Measurements from ENCODE around the gene WFS1.

The WFS1 gene

DNA sequence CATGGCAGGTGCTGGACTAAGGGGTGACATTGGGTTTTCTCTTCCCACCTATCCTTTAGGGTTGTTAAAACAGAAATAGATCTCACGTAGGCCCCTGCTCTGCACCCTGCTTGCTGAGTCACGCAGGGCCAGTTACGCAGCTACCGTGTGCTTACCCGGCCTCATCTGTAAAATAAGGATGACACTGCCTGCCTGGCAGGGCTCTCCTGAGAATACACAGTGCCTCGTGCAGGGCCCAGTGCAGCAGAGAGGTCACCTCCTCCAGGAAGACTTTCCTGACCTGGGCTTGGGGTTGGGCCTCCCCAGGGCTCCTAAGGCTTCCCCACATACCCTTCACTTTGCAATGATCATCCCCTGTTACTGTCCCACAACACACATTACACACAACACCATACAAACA is 35.7 kb upstream of the WFS1 start:
- no peak for DNase-seq (ENCODE audit: insufficient read length, low spot score)

DNA sequence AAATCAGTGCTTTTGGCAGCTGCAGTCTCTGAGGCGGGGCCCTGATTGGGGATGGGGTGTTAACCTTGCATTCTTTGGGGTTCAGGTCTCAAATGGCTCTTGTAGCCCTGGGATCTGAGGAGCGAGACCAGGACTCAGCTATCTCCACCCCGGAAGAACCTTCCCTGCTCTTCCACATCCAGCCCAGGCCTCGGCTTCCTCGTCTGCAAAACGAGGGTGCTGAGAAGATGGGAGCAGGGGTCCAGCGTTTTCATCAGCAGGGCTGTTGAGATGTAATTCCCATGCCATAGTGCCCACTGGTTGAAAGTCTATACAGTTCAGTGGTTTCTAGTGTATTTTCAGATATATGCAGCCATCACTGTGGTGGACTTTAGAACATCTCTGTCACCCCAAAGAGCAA is 34.6 kb upstream of the WFS1 start:
- FAIRE-seq (no peak), DNase-seq (ENCODE audit: insufficient read length, low spot score) (no peak)

More for the DNA sequence above, 35.7 kb upstream of the WFS1 start:
- no peak for FAIRE-seq

DNA sequence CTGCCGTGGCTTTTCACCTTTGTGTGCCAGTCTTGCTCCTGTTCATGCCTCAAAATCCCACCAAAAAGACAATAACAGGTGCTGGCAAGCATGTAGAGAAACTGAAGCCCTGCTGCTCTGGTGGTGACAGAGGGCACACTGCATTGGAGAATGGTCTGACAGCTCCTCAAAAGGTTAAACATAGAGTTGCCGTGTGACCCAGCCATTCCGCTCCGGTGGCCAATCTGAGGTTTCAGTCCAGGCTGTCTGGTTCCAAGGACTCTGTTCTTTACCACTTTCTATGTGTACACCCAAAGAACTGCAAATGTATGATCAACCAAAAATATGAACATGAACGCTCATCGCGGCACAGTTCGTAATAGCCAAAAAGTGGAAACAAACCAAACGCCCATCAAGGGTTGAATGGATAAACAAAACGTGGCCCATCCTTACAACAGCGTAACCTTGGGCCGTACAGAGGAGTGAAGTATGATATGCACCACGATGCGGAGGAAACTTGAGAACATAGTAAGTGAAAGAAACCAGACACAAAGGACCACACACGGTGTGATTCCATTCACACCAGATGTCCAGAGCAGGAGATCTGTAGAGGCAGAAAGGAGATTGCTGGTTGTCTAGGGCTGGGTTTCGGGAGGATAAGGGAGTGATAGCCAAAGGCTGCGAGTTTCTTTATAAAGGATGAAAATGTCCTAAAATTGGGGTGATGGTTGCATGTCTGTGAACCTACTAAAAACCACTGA is 33.6 kb upstream of the WFS1 start:
- DNase-seq (ENCODE audit: insufficient read length, low spot score) = no peak
- no peak for FAIRE-seq

DNA sequence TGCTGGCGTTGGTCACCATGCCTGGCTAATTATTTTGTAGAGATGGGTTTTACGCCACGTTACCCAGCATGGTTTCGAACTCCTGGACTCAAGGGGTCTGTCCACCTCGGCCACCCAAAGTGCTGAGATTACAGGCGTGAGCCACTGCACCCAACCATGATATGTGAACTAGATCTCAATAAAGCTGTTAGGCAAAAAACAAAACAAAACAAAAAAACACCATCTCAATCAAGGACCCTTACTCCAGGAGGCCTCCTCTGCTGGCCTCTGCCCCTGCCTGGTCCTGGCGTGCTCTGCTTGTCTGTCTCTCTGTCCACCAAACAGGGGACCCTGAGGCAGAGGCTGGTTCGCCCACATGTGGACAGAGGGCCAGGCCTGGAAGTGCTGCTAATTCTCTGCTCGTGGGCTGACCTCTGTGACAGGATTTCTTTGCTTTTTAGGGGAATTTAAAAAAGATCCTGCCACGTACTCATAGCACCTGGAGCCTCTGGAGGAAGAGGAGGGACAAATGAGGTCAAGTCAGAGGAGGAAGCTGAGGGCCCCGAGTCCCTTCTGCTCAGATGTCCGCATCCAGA is 32.7 kb upstream of the WFS1 start:
- DNase-seq (ENCODE audit: insufficient read length, low spot score) = no peak

DNA sequence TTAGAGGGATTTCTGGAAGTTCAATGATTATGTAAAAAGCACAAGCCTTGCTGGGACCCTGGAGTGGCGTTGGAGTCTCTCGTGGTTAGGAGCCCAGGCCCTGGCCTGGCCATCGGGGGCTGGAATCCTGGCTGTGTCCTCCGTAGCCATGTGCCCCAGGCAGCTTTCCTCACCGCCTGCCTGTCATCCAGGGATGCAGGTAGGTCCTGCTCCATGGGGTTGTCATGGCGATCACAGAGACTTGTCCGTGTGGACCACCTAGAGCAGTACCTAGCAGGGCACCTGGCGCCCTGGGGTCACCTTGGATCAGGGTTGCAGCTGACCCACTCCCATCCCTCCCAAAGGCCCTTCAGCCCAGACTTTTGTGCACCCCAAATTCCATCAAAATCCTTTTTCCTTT is 30.2 kb upstream of the WFS1 start:
- DNase-seq (ENCODE audit: insufficient read length, low spot score) (no peak), FAIRE-seq (no peak)

More for the DNA sequence above, 32.7 kb upstream of the WFS1 start:
- FAIRE-seq = no peak

DNA sequence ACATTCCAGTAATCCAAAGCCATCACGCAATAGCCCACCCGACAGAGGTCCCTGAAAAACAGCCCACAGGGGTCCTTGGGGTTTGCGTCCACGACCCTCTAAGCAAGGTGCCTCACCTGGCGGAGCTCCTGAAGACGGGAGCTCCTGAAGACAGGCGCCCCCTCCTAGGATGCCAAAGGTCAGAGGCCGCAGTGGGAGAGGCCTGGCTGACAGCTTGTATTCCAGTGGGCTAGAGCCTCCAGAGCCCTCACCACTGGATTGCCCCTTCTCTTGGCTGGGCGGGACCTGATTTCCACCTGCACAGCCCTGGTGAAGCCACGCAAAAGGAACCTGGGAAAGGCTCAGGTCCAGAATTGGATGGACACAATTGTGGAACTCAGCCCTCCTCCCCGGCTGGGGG is 29.7 kb upstream of the WFS1 start:
- DNase-seq (ENCODE audit: insufficient read length, low spot score) (no peak), FAIRE-seq (no peak)

DNA sequence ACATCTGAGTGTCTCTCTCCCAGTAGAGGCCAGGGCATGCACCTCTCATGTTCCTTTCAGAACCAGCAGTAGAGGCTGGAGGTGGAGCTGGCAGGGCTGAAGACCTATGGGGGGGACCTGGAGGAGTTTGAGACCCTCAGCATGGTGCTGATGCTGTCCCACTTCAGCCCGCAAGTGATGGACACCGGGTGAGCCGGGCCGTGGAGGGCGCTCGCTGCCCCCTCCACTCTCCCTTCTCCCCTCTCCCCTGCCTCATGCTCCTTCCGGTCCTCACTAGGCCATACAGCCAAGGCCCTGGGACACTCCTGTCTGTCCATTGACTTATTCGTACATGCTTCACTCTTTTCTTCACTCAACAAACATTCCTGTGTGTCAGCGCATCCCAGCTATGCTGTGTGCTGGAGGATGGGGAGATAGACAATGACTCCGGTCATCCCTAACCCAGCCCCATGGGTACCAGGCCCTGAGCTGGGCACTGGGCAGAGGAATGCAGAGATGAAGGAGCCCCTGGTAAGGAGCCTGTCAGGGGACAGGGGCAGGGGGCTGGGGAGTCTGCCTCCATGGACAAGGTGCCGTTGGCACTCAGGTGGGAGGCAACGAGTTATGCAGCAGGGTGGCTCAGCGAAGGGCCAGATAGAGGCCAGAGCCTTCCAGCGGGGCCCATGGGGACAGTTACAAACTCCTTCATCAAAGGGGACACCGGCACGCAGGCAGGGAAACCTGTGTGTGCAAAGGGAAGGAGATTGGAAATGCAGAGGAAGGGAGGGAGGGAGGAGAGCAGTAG is 28.4 kb upstream of the WFS1 start:
- DNase-seq (ENCODE audit: insufficient read length, low spot score) (no peak), FAIRE-seq (no peak)

DNA sequence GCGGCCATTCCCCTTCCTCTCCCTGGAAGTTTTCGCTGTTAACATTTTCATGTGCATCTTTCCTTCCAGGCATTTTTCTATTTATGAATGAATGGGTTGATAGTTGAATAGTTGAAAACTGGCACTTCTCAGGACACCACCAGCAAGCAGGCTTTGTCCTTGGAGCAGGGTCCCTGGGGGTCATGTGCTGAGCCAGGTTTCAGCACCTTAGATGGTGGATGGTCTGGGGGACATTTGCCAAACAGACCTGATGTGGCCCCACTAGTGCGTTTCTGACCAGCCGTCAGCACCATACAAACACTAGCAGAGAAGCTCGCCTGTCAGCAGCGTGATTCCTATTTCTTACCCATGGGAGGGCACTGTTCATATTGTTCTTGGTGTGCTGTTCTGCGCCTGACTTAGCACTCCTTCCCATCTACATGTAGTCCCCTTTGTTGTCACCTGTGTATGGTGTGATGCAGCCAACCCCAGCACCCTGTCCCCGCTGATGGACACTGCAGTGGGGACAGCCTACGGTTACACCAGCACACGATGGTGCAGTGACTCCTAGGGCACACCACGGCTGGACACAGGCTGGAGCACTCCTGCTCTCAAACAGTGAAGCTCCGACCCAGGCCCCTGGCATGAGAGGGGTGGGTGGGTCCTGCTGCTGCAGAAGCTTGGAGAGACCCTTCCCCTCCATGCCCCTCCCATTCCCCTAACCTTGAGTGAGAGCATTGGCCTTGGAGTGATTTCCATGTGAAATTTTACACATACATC is 27.2 kb upstream of the WFS1 start:
- FAIRE-seq = no peak
- no peak for DNase-seq (ENCODE audit: insufficient read length, low spot score)

DNA sequence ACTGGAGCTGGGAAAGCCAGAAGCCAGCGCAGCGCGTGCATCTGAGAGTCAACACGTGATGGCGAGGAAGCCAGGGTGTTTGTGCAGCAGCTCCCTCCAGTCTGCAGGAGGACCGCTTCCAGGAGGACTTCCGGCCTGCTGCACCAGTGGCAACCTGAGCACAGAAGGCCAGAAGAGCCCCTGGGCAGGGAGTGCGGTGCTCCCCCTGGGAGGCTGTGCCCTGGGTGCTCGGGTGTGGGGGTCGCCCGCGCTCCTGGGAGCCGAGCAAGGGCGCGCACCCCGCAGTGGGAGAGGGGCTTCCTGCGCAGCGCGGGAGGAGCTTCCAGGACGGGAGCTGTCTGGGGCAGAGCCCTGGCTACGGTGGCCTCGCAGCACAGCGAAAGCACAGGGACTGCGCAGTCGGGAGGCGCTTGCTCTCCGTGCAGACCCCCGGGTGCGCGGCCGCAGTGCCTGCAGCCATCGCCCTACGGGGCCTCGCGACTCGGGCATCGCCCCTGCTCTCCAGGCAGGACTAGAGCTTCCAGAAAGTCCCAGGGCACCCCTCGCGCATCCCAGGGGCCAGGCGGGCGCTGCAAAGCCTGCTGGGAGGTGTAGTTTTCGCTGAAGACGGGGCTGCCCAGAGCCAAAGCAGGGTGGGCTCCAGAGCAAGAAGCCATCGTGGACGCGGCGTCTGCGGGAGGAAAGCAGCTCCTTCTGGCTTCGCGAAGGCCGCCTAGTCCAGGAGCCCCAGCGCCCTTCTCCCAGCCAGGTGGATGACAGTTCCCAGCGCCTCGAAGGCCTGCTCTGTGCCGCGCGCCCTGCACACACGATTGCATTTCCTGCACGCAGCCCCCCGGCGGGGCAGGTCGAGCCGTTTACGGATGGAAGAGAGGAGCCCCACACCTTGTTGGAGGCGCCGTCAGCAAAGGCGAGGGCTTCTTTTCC is 24.1 kb upstream of the WFS1 start:
- DNase-seq (ENCODE audit: insufficient read length, low spot score) = no peak
- no peak for FAIRE-seq

DNA sequence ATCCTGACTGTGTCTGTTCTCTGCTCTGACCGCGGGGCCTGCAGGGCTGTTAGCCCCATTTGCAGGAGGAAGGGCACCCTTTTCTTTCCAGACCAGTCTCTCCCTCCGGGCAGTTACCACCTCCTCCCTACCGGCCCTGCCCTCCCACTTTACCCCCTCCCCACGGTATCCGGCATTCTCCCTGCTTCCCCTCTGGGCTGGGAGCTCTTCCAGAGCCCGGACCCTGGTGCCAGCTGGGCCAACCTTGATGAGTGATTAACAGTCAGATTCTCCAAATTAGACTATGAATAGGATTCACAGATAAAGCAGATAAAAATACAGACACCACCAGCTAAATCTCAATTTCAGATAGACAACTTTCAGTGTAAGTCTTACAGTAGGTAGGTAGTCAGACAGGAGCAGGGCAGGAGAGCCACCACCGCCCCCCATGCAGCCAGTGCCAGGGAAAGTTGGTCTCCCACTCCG is 23.4 kb upstream of the WFS1 start:
- no peak for DNase-seq (ENCODE audit: insufficient read length, low spot score)
- FAIRE-seq = no peak

DNA sequence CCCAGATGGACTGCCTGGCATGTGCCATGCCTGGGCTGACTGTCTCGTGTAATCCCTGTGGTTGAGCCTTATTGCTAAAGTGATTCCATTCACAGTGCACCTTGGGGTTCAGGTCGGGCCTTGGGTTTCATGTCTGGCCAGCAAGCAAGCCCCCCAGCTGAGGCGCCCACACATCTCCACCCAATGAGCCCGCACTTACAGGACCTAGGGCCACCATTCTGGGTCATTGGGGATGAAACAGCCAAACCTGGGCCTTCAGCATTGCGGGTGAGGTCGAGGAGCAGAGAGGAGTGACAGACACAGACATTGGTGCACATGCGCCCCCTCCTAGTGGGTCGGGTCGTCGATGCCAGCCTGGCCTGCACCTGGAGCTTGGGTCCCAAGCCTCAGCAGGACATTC is 21.3 kb upstream of the WFS1 start:
- DNase-seq (ENCODE audit: insufficient read length, low spot score) (no peak), FAIRE-seq (no peak)

DNA sequence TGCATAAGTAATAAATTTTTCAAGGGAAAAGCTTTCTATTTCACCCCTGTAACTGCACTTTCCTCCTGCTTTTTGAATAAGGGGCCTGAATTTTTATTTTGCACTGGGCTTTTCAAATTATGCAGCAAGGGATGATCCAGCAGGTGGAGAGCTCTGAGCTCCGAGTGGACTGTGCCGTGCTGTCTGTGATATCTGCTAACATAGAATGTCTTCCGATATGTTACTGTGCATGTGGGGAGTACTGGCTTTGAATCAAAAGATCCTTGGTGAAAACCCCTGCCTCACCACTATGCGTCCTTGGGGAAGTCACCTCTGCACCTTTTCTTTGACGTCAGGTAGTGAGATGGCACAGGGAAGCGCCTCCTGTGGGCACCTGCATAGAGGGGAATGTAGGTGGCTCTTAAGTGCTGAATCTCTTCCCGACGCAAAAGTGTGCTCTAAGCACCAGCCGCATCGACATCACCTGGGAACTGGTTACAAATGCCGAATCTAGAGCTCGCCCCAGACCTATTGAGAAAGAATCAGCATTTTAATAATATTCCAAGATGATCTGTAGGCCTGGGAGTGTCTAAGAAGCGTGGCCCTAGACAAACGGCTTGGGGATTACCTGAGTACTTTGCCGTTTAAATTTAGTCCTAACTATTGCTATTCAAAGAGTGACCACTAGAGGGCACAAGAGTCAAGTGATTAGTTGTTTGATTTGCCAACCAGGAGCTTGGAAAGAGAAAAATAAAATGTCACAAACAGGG is 19.2 kb upstream of the WFS1 start:
- FAIRE-seq = peak; percentile 92

DNA sequence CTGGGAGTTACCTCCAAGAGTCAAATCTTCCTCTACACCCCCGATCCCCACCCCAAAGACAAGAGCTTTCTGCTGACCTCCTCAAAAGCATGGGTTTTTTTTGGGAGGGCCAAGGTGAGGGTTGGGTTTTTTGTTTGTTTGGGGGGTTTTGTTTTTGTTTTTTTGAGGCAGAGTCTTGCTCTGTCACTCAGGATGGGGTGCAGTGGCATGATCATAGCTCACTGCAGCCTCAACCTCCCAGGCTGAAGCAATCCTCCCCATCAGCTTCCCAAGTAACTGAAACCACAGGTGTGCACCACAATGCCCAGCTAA is 18.7 kb upstream of the WFS1 start:
- FAIRE-seq = no peak
- DNase-seq (ENCODE audit: insufficient read length, low spot score) = no peak

More for the DNA sequence above, 19.2 kb upstream of the WFS1 start:
- peak; percentile 72 for DNase-seq (ENCODE audit: insufficient read length, low spot score)

DNA sequence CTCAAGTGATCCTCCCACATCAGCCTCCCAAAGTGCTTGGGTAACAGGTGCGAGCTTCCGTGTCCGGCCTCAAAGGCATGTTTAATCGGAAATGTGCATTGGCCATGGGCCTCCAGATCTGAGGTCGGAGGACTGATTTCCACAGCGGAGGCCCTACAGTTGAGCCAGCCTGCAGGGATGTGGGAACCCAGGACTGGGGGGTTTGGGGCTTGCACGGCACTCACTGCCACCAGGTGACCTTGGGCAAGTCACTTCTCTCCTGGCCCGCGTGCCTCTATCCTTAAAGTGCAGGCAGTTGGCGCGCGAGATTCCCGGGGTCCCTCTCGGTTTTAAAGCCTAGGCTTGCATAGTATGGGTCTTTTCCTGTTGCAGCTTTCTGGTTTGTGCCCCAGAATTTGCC is 18.3 kb upstream of the WFS1 start:
- DNase-seq (ENCODE audit: insufficient read length, low spot score) (no peak), FAIRE-seq (no peak)

DNA sequence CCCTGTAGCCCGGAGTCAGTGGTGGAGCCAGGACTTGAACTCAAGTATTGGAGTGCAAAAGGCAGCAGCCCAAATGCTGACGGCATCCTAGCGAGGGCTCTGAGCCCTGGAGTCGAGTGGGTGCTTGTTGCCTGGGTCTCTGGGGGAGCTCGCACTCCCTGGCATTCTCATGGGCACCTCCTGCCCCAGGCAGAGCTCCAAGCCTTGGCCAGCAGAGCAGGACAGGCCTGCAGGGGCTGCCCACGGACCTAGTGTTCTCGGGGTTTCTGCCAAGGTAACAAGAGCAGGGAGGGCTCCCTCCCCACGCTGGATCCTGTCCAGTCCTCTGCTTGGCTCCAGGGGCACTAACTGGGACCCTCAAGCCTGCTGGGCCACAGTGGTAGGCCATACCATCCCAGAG is 17.6 kb upstream of the WFS1 start:
- FAIRE-seq = no peak
- no peak for DNase-seq (ENCODE audit: insufficient read length, low spot score)

DNA sequence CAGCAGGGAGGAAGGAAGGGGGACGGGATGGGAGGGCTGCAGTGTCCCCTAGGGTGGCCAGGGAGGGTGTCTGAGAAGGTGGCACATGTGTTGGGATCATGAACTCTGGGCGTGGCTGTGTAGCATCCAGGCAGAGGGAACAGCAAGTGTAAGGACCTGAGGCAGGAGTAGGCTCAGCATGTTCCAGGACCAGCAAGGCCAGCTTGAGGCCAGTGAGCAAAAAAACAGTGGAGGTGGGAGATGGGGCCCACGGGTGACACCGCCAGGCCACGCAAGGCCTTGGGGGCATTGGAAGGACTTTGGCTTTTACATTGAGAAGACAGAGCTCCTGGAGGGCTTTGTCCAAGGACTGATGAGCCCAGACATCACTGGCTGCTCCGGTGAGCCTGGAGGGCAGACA is 16.5 kb upstream of the WFS1 start:
- DNase-seq (ENCODE audit: insufficient read length, low spot score) (no peak), FAIRE-seq (no peak)

DNA sequence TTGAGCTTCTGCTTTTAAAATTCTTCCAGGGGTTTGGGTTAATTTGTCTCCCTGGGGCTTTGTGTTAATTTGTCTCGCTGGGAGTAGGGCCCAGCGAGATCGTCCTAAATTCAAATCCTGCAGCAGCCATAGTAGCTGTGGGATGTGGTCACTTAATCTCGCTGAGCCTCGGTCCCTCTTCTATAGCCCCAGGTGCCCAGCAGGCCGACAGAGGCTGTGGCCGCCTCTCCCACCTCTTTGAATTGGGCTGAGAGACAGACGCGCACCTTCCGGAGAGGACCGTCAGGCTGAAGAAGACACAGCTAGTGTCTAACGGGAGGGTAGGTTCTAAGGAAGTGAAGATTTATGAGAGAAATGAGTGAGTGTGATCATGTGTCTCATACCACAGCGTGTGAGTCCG is 15.7 kb upstream of the WFS1 start:
- DNase-seq (ENCODE audit: insufficient read length, low spot score) = no peak
- no peak for FAIRE-seq

DNA sequence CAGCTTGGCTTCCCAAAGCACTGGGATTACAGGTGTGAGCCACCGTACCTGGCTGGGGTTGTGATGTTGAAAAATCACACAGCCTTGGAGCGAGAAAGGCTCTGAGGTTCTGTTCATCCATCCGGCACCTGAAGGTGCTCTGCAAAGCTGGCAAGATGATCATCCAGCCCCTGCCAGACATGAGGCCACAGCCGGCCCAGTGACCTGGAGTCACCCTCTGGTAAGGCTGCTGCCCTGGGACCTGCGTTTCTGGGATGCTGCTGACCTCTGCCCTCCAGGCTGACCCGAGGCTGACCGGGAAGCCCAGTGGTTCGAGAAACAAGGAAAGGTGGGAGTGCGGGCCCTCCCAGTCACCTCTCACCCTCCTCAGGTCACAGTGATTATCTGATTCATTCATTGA is 13.5 kb upstream of the WFS1 start:
- DNase-seq (ENCODE audit: insufficient read length, low spot score) = no peak
- no peak for FAIRE-seq

DNA sequence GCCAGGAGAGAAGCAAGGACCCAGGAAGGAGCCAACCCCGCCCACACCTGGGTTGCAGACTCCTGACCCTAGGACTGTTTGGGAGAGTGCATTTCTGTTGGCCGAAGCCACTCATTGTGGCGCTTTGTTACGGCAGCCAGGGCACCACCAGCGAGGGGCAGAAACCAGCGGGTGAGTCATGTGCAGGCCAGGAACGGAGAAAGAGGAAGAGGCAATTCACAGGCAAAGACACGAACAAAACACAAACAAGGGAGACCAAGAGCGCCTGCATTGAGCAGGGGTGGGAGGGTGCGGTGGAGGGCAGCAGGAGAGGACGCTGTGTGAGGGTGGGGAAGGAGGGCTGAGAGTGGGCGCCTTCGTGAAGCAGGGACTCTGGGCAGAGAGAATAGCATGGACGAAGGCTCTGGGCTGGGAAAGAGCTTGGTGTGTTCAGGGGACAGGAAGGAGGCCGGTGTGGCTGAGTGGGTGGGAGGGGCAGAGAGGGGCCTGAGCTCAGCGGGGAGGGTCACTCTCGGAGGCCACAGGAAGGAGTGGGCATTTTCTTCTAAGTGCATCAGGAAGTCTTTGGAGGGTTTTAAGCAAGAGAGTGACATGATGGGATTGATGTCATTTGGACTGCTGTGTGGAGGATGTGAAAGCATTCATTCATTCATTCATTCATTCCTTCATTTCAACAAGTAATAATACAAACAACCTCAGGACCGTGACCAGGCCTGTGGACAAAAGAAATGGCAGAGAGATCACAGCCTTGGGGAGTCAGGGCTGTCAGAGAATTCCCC is 12.2 kb upstream of the WFS1 start:
- no peak for FAIRE-seq
- DNase-seq (ENCODE audit: insufficient read length, low spot score) = no peak

All from GM19239 (cell line).